ENCODE results near the gene EMC1. TPM values are rescaled to one million over a fixed set of nuclear protein-coding genes. Genes with fewer than 3 reads are reported as not detected.
"Not testable (repeated sequence)": the region's sequence is repeated elsewhere in the genome, so short reads cannot be mapped to it uniquely, and the experiment has no call there.

EMC1 gene
- total RNA-seq, 1 experiment from 2014 or later = 36.4 TPM

DNA sequence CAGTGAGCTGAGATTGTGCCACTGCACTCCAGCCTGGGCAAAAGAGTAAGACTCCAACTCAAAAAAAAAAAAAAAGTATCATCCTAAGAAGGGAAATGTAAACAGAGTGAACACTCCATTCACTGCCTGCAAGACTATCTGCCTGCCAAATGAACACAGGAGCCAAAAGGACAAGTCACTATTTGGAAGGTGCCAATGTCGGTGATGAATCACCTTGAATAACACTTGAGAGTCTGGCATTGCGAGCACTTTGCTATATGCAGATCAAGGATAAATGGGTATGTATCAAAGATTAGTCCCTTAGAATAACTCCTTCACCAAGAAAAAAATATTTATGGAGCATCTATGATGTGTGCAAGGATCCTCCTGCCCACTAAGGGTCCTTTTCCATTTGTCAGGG is 47.9 kb downstream of the EMC1 start:
- peak; percentile 50 for DNase-seq (ENCODE audit: low read depth)

DNA sequence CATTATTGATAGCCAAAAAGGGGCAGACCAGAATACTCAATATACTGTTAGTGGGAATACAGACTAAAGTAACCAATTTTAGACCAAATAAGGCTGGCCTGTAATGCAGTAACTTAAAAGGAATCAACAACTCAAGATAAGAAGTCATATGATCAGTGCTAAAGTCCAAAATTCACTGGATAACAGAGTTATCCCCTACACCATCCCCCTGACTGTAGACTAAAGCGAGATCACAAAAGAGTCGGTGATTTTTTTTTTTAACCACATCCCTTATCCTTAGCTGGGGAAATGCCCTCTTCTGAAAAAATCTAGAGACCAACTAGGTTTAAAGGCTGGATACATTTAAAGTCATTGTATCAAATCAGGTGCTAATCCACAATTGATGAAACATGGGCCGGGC is 48.9 kb downstream of the EMC1 start:
- in situ Hi-C loops (cut with HindIII; ENCODE audit: low pct_unique_long_range_greater_than_20kb, low sequenced_read_pairs) = no loop called here
- no peak for DNase-seq (ENCODE audit: low read depth)

More for the DNA sequence above, 47.9 kb downstream of the EMC1 start:
- in situ Hi-C loops (cut with HindIII; ENCODE audit: low pct_unique_long_range_greater_than_20kb, low sequenced_read_pairs) = no loop called here

DNA sequence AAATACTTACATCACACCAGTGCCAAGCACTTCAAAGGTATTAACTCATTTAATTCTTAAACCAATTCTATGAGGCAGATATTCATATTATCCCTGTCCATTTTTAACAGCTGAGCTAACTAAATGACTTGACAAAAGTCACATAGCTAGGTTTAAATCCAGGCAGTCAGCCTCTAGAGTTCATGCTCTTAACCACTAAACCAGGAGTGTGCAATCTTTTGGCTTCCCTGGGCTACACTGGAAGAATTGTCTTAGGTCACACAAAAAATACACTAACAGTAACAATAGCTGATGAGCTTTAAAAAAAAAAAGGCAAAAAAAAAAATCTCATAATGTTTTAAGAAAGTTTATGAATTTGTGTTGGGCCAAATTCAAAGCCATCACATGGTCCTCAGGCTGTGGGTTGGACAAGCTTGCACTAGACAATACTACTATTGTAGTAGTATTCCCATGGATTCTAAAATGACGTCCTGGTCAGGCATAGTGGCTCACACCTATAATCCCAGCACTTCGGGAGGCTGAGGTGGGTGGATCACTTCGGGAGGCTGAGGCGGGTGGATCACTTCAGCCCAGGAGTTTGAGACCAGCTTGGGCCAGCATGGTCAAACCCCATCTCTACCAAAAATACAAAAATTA is 51.2 kb downstream of the EMC1 start:
- in situ Hi-C loops (cut with HindIII; ENCODE audit: low pct_unique_long_range_greater_than_20kb, low sequenced_read_pairs) = no loop called here
- DNase-seq (ENCODE audit: low read depth) = no peak

DNA sequence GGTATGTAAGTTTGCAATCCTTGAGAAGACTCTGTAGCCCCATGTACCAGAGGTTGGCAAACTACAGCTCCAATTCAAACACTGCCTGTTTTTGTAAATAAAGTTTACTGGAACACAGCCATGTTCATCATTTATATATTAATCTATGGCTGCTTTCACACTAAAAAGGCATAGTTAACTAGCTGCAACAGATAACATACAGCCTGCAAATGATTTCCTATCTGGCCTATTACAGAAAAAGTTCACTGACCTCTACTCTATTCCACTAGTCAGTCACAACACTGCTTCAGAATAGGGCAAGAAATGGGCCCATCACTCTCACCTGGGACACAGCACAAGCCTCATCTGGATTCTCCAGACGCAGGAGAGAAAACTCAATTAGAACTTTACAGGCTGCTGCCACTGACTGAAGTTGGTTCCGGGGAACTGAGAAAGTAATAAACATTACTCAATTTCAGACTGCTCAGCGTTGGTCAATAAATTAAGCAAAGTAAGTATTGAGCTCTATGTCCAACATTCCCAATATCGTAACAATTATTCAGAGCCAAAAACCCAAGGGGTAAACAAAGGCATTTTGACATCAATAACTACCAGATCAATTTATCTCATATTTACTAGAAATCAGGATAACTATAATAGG is 51.9 kb downstream of the EMC1 start:
- DNase-seq (ENCODE audit: low read depth) = no peak
- in situ Hi-C loops (cut with HindIII; ENCODE audit: low pct_unique_long_range_greater_than_20kb, low sequenced_read_pairs) = no loop called here

DNA sequence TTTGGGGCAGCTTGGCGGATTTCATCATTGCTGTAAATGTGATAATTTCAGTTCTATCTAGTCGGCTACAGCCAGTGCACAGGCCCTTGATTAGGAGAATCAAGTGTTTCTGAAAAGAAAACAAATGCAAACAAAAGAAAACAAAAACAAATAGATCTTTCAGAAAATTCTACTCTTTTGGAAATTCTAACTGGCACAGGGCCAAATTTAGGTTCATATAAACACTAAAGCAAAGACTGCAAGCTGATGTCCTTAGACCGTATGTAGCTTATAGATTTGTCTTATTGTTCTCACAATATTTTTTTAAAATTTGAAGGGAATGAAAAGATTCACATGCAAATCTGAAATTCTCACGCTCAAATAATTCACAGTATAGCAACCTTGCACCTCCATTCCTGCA is 52.5 kb downstream of the EMC1 start:
- DNase-seq (ENCODE audit: low read depth) = no peak
- in situ Hi-C loops (cut with HindIII; ENCODE audit: low pct_unique_long_range_greater_than_20kb, low sequenced_read_pairs) = no loop called here

DNA sequence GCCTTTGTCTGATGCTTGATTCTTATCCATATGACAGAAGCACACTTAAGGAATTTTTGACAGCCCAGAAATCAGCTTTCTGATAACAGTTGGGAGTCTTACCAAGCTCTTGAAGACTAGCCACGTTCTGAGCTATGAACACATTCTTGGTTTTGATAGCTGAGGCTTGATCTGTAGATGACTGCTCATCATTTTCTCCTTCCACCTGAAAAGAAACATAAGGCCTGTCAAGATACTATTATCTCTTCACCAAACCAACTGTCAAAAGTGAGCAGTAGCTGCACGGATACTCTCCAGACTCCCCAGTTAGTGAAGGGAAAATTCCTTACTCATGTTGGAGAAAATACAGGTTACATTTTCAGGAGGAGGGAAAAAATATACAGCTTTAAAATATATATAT is 53.5 kb downstream of the EMC1 start:
- in situ Hi-C loops (cut with HindIII; ENCODE audit: low pct_unique_long_range_greater_than_20kb, low sequenced_read_pairs) = no loop called here
- no peak for DNase-seq (ENCODE audit: low read depth)

DNA sequence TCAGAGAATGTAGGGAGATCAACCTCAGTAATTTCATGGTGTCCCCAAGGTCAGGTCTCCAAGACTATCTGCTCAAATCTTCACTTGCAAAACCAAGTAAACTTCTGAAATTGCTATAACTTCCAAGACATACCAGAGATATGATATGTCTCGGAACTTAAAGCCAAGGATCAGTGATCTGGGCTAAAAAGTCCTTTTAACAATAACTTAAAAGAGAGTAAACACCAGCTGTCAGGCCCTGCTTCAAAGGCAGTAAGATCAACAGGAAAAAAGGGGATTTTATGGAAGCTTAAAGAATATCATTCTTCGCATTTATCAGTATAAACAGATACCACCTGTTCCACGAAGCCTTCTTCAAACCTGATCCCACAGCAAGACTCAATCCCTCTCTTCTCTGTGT is 55.0 kb downstream of the EMC1 start:
- in situ Hi-C loops (cut with HindIII; ENCODE audit: low pct_unique_long_range_greater_than_20kb, low sequenced_read_pairs) = no loop called here
- no peak for DNase-seq (ENCODE audit: low read depth)

DNA sequence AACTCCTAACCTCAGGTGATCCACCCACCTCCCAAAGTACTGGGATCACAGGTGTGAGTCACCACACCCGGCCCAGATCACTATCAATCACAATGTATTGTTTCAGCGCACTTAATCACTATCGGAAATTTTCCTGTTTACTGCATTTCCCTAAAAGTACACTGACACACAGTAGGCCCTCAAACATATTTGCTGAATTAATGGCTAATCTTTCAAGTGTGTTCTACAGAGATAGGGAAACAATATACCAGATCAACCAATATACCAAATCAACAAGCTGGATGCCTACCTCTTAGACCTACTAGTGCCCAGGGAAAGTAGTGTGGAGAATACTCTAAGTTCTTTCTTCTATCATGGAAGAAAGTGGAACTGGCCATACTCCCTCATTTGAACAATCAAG is 58.3 kb downstream of the EMC1 start:
- in situ Hi-C loops (cut with HindIII; ENCODE audit: low pct_unique_long_range_greater_than_20kb, low sequenced_read_pairs) = no loop called here
- DNase-seq (ENCODE audit: low read depth) = no peak

DNA sequence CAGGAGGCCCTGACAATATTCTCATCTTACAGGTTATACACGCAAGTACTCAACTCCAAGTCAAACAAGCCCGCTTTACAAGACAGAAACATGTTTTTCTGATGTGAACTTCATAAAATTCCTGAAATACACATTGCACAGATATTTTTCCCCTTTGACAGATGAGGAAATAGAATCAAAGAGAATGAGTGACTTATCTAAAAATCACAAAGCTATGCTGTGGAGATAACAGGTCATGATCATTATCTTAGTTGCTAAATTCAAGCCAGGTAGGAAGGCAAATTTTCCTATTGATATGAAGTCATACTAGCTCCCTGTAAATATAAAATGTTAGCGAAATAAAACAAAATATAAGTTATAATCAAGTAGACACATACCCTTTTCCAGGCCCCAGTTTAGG is 59.5 kb downstream of the EMC1 start:
- in situ Hi-C loops (cut with HindIII; ENCODE audit: low pct_unique_long_range_greater_than_20kb, low sequenced_read_pairs) = no loop called here
- DNase-seq (ENCODE audit: low read depth) = no peak

DNA sequence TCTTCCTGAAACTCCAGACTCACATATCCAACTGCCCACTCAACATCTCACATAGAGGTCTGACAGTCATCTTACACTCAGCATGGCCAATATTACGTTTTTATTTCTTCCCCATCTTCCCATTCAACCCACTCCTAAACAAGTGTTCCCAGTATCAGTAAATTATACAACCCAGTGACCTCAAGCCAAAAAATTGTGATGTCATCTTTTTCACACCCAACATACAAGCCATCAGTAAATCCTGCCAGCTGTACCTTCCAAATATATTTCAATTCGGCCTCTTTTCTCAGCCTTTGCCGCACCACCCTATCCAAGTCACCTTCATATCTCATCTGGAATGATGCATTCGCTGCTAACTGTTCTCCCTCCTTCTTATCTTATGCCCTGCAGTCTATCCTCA is 60.9 kb downstream of the EMC1 start:
- in situ Hi-C loops (cut with HindIII; ENCODE audit: low pct_unique_long_range_greater_than_20kb, low sequenced_read_pairs) = no loop called here
- DNase-seq (ENCODE audit: low read depth) = no peak

DNA sequence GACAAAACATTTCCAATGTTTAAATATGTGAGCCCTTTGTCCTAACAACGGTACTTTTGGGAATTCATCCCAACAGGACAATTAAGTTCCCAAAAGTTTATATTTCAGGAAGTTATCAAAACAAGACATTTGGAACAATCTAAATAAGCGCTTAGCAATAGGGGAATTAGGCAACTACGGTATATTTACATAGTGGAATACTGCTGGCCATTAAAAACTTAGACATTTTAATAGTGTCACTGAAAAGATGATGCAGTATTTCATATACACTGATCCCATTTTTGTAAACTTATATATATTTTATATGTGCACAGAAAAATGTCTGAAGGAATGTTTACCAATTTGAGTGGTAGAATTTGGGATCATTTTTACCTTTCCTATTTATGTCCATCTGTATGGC is 62.1 kb downstream of the EMC1 start:
- in situ Hi-C loops (cut with HindIII; ENCODE audit: low pct_unique_long_range_greater_than_20kb, low sequenced_read_pairs) = no loop called here
- no peak for DNase-seq (ENCODE audit: low read depth)

DNA sequence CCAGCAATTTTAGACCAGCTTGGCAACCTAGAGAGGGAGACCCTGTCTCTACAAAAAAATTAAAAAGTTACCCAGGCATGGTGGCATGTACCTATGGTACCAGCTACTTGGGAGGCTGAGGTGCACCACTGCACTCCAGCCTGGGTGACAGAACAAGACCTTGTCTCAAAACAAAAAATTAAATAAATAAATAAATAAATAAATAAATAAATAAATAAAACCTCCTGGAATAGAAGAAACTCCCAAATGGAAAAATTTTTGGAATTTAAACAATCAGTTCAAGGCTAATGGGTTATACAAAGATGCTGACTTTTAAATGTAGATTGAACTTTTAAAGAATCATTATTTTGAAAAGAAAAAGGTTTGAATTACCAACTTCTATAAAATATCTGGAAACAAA is 63.5 kb downstream of the EMC1 start:
- DNase-seq (ENCODE audit: low read depth) = no peak
- in situ Hi-C loops (cut with HindIII; ENCODE audit: low pct_unique_long_range_greater_than_20kb, low sequenced_read_pairs) = no loop called here

DNA sequence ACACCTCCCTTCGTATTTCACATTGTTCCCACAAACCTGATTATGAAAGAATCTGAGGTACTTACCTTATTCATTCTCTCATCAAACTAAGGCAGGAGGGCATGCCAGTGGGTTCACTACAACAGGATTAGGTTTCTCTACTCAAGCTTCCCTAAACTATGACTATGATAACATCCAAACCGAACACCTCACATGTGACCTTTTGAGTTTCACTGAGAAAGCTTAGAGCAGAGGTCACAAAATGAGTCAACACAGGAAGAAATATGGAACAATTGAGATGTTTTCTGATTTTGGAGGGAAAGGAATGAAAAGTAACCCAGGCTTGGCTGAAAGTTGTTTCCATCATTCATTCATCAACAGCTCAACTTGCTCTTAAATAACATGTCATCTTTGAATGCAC is 65.3 kb downstream of the EMC1 start:
- DNase-seq (ENCODE audit: low read depth) = no peak
- in situ Hi-C loops (cut with HindIII; ENCODE audit: low pct_unique_long_range_greater_than_20kb, low sequenced_read_pairs) = no loop called here

DNA sequence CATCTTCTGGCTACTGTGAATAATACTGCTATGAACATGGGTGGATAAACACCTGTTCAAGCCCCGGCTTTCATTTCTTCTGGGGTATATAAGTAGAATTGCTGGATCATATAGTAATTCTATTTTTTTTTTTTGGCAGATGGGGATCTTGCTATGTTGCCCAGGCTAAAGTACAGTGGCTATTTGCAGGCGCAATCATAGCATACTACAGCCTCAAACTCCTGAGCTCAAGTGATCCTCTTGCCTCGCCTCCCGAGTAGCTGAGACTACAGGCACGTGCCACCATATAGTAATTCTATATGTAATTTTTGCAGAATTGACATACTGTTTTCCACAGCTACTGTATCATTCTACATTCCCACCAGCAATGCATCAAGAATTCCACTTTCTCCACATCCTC is 69.1 kb downstream of the EMC1 start:
- DNase-seq (ENCODE audit: low read depth) = no peak
- in situ Hi-C loops (cut with HindIII; ENCODE audit: low pct_unique_long_range_greater_than_20kb, low sequenced_read_pairs) = no loop called here

DNA sequence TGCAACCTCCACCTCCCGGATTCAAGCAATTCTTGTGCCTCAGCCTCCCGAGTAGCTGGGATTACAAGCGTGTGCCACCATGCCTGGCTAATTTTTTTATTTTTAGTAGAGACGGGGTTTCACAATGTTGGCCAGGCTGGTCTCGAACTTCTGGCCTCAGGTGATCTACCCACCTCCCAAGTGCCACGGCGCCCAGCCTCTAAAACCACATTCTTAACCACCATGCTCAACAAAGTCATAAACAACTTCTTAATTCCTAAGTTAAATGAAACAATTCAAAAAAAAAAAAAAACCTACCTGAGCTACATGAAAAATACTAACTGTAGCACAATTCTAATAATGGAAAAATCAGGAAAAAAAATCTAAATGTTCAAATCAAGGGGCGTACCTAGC is 71.1 kb downstream of the EMC1 start:
- DNase-seq (ENCODE audit: low read depth); in situ Hi-C loops (cut with HindIII; ENCODE audit: low pct_unique_long_range_greater_than_20kb, low sequenced_read_pairs): not testable (repeated sequence)

DNA sequence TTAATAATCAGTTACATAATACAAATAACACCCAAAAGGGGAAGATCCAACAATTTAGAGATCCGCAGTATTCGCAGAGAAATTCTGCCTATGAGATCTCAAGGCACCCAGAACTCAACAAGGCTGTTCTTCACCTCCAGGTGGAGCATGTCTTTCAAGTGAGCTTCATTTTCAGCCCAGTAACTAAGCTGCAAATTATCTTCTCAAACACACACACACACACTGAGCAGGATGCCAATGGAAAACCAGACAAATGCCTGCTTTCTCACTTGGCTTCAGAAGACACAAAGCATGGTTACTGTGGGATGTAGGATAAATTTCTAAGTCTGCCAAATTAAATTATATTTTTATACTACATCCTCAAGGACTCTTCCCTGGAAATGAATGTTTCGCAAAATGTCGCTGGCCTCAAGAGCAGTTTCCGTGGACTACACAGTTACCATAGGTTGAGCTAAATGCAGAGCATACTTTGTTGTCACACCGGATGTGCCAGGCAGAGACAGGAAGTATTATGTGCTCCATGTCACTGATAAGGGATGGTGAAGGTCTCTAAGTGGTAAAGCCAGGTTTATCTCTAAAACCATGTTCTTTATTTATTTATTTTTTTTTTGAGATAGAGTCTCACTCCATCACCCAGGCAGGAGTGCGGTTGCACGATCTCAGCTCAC is 71.6 kb downstream of the EMC1 start:
- in situ Hi-C loops (cut with HindIII; ENCODE audit: low pct_unique_long_range_greater_than_20kb, low sequenced_read_pairs) = no loop called here
- peak; percentile 12 for DNase-seq (ENCODE audit: low read depth)

DNA sequence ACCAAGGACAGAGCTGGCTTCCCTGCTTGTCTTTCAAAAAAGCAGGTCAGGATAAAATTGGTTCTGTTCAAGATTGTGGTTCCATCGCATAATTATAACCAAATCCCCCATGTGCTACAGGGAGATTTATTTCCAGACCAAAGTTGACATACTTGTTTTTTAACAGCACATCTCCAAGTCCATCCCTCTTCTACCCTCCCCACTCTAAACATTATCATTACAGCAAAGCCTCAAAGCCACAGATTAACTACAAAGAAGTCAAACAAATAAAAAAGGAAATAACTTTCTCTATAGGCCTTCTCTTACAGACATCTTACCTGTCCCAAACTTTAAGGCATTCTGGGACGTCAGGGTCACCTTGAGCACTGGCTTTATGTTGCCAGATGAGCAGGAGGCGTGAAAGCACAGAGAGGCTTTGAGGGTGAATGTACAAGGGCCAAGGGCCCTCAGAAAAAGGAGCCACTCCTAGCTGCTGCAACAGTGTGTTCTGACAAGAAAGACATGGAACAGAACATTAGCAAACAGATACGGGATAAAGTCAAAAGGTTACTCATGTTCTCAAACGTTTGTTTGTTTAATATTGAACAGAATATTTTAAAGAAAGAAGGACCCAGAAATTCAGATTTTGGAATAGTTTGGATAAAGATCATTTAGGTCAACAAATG is 72.5 kb downstream of the EMC1 start:
- in situ Hi-C loops (cut with HindIII; ENCODE audit: low pct_unique_long_range_greater_than_20kb, low sequenced_read_pairs) = no loop called here
- DNase-seq (ENCODE audit: low read depth) = no peak

DNA sequence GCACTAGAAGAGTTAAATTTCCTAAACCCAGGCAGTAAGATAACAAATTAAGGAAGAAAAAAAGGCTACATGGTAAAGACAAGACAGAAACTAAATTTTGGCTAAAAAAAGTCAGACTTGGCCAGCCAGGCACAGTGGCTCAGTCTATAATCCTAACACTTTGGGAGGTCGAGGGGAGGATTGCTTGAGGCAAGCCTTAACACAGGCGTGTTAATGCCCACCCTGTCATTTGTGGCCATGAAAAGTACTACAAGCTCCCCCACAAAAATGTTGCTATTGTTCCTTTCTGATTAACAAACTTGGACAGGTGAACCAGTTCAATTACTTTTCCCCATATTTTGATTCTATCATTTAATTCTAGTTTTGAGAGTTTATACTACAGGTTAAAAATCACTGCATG is 73.5 kb downstream of the EMC1 start:
- in situ Hi-C loops (cut with HindIII; ENCODE audit: low pct_unique_long_range_greater_than_20kb, low sequenced_read_pairs) = no loop called here

DNA sequence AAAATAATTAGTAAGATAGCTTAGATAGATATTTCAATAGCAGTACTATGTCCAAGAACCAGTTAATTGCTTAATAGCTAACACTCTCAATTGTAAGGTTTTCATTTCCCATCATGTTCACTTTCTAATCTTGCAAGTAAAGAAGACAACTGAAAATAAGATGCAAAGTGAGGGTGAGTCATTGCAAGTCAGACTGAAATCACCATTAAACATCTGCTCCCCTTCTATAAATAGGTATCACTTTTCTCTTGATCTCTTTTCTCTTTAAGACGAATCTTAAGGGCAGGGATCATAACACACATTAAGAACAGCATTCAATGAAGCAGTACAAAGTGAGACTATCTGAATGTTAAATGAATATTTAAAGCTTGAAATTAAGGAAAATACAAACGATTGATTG is 81.7 kb downstream of the EMC1 start:
- in situ Hi-C loops (cut with HindIII; ENCODE audit: low pct_unique_long_range_greater_than_20kb, low sequenced_read_pairs) = no loop called here
- DNase-seq (ENCODE audit: low read depth) = no peak

More for the DNA sequence above, 73.5 kb downstream of the EMC1 start:
- DNase-seq (ENCODE audit: low read depth) = no peak

All from Caki2 (cell line).